ENCODE data around the gene RHOBTB3. TPM values are rescaled to one million over a fixed set of nuclear protein-coding genes. Genes with fewer than 3 reads are reported as not detected.

RHOBTB3 gene
- total RNA-seq, 4 donors from 2014 or later: 40.1 to 134 (median 86.9) TPM

DNA sequence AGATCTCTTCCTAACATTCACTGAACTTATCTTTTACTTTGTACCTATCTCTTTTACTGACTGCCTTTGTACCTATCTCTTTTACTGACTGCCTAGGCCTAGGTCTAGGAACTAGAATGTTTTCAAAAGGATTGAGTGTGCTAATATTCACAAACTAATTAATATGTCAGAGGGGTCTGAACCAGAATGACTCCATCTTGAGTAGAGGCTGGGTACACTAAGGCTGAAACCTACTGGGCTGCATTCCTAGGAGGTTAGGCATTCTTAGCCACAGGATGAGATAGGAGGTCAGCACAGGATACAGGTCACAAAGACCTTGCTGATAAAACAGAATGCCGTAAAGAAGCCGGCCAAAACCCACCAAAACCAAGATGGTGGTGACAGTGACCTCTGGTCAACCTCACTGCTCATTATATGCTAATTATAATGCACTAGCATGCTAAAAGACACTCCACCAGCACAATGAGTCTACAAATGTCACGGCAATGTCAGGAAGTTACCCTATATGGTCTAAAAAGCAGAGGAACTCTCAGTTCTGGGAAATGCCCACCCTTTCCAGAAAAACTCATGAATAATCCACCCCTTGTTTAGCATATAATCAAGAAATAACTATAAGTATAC lies 2.5 kb upstream of the RHOBTB3 start:
- Histone ChIP-seq H3K36me3 (no peaks in the 10 kb centered on the region), H3K4me1 (peaks cover 15 to 29% of the 10 kb centered on the region in 2 donors), H3K27me3 (no peaks in the 10 kb centered on the region), H3K9me3 (no peaks in the 10 kb centered on the region), H3K27ac (peak overlapping the region; percentile 91 to 96 (median 94)), H3K4me3 (no peak overlapping the region)
- ATAC-seq (no peak), DNase-seq (no peak)
- intact Hi-C loops (cut with DNase I; ENCODE audit: low total_unique reads) (loop anchor here (5.0 kb wide), 1 partner anchor 609 kb away; no protein-coding TSS in a partner anchor), in situ Hi-C loops (cut with MboI; ENCODE audit: low sequenced_read_pairs in 4 of 4) (loop anchor here (5.0 to 10.0 kb wide), 3 partner anchors 54 to 64 kb away; no protein-coding TSS in a partner anchor)
- TF ChIP-seq POLR2A (IDR thresholded peaks at IDR 0.05): no peak
- TF ChIP-seq, protein P1, sequence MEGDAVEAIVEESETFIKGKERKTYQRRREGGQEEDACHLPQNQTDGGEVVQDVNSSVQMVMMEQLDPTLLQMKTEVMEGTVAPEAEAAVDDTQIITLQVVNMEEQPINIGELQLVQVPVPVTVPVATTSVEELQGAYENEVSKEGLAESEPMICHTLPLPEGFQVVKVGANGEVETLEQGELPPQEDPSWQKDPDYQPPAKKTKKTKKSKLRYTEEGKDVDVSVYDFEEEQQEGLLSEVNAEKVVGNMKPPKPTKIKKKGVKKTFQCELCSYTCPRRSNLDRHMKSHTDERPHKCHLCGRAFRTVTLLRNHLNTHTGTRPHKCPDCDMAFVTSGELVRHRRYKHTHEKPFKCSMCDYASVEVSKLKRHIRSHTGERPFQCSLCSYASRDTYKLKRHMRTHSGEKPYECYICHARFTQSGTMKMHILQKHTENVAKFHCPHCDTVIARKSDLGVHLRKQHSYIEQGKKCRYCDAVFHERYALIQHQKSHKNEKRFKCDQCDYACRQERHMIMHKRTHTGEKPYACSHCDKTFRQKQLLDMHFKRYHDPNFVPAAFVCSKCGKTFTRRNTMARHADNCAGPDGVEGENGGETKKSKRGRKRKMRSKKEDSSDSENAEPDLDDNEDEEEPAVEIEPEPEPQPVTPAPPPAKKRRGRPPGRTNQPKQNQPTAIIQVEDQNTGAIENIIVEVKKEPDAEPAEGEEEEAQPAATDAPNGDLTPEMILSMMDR (IDR thresholded peaks at IDR 0.05 in 4 of 5, conservative IDR thresholded peaks at IDR 0.05 in 1 of 5): no peak

DNA sequence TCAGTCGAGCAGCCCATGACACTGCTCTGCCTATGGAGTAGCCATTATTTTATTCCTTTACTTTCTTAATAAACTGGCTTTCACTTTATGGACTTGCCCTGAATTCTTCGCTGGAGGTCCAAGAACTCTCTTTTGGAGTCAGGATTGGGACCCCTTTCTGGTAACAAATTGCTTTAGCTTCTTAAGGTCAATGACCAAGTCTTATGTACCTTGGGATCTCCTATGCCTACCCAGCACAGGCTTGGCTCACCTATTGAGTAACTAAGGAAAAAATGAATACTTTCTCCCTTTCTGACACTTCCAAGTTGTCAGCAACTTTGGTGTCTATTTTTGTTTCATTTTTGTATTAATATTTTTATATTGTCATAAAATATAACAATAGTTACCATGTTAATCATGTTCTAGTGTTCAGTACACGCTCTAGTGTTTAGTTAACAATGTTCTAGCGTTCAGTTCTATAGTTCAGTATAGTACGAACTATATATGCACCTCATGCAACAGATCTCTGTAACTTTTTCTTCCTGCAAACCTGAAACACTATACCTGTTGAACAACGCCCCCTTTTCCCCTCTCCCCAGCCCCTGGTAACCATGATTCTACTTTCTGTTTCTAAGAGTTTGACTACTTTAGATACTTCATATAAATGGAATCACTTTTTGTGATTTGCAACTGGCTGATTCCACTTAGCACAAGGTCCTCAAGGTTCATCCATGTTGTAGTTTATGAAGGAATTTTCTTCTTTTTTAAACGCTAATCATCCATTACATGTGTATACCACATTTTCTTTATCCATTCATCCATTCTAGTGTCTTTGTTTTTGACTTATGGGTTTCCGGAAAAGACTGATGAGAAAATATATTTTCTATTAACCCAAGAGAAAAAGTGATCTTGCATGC lies 1.8 kb upstream of the RHOBTB3 start:
- intact Hi-C loops (cut with DNase I; ENCODE audit: low total_unique reads): loop anchor here (1.0 to 10.0 kb wide), 6 partner anchors 51 to 608 kb away; partner anchors contain the start of gene ELL2
- Histone ChIP-seq H3K27me3 (no peaks in the 10 kb centered on the region), H3K36me3 (no peaks in the 10 kb centered on the region), H3K4me3 (no peak overlapping the region), H3K27ac (peak overlapping the region; percentile 91 to 96 (median 94)), H3K4me1 (peaks cover 23 to 37% of the 10 kb centered on the region in 2 donors), H3K9me3 (no peaks in the 10 kb centered on the region)
- ATAC-seq: no peak
- DNase-seq: no peak
- in situ Hi-C loops (cut with MboI; ENCODE audit: low sequenced_read_pairs in 4 of 4): loop anchor here (5.0 to 10.0 kb wide), 4 partner anchors 53 to 65 kb away; no protein-coding TSS in a partner anchor
- no peak for TF ChIP-seq POLR2A (IDR thresholded peaks at IDR 0.05)
- TF ChIP-seq, protein P1 (IDR thresholded peaks at IDR 0.05 in 4 of 5, conservative IDR thresholded peaks at IDR 0.05 in 1 of 5): no peak

DNA sequence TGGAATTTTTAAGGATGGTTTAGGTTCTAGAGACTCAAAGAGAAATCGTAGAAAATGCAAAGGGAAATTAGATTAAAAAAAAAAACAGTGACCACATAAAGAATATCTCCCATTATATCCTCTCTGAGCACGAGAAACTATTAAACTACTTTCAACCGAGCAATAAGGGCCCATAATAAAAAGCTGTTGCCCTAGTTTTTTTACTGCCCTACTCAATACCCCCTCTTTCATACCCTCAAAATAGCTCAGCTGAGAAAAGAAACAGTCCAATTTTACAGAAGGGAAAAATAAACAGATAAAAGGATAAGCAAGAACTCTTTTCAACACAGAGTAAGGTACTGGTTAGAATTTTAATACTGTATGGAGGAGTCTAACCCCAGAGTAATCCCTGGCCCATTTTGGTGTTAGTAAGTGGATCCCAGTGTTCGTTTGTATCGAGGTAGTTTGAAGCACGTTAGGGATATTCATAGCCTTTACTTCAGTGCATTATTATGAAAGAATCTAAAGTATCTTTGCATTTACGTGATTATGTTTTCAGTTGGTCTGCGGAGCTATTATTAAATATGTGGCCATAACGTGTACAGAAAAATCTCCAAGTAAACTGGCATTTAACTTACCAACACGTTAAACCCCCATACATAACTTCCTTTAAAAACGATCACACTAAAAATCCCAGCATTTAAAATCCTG lies 980 bp upstream of the RHOBTB3 start:
- Histone ChIP-seq H3K9me3 (no peaks in the 10 kb centered on the region), H3K4me1 (peaks cover 31 to 45% of the 10 kb centered on the region in 2 donors), H3K27me3 (no peaks in the 10 kb centered on the region), H3K4me3 (peak overlapping the region; percentile 80 to 87 (median 85)), H3K27ac (peak overlapping the region; percentile 91 to 96 (median 94)), H3K36me3 (no peaks in the 10 kb centered on the region)
- in situ Hi-C loops (cut with MboI; ENCODE audit: low sequenced_read_pairs in 4 of 4) (loop anchor here in 1 of 4 donors (5.0 kb wide), 1 partner anchor 52 kb away; no protein-coding TSS in a partner anchor), intact Hi-C loops (cut with DNase I; ENCODE audit: low total_unique reads) (loop anchor here (1.0 to 10.0 kb wide), 5 partner anchors 51 to 235 kb away; partner anchors contain the start of gene ELL2)
- TF ChIP-seq POLR2A (IDR thresholded peaks at IDR 0.05): no peak
- TF ChIP-seq, protein P1 (IDR thresholded peaks at IDR 0.05 in 4 of 5, conservative IDR thresholded peaks at IDR 0.05 in 1 of 5): no peak
- no peak for ATAC-seq
- DNase-seq: no peak

Data from gastrocnemius medialis (tissue), 4 donors.